GM18870 (cell line): Measurements from ENCODE around the gene MDFIC.

Experiments
- ATAC-seq: cut with Tn5 transposase; IDR thresholded peaks from one replicate; pipeline ENCODE4 v1.9.1; 2021; ENCODE audit warnings: moderate library complexity; ENCODE audit not compliant: unreplicated experiment

Gene MDFIC

GRCh38 chr7:114949231-114949630 is 27.3 kb downstream of the MDFIC start:
- ATAC-seq = no peak

GRCh38 chr7:114952296-114952695 is 30.4 kb downstream of the MDFIC start:
- ATAC-seq = no peak

DNA sequence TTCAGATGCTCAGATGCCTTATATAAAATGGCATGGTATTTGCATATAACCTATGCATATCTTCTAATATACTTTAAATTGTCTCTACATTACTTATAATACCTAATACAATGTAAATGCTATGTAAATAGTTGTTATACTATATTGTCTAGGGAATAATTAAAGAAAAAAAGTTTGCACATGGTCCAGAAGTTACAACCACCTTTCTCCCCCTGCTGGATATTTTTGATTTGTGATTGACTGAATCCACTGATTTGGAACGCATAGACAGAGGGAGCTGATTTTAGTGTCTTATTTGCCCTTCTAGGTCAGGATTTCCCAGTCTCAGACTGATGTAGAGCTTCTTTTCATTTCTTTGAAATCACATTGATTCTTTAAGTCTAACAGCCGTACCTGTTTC is 31.8 kb downstream of the MDFIC start:
- no peak for ATAC-seq

DNA sequence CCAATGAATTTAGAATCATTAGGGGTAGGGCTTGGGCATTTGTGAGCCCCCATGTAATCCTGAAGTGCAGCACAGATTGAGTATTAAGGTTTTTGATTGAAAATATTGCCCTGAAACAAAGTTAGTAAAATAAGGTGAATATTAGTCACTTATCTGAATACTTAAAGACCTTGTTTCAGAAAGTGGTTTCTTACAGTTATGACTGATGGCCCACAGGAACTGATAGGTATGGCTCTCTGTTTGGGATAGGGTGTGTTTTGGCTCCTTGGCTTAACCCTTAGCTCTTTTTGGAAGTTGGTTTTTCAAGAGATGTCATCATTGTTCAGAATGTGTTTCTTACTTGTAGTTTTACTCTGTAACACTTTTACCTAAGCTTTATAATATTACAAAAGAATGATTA is 34.8 kb downstream of the MDFIC start:
- peak; percentile 49 for ATAC-seq

DNA sequence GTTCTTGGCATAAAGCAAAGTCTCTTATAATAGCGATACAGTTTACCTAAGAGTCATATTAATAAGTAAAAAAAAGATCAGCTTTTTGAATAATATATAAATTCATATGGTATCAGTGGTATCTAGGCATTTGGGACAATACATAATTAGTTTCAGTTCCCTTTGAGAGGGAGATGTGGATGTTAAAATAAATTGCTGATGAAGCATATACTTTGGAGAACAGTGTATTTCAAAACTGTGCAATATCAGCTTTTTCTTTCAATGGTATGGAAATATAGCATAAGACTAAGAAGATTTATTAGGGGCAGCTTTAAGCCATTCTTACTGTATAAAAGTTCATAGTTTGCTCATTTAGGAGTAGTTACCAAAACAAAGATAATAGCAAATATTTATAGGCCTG is 35.5 kb downstream of the MDFIC start:
- no peak for ATAC-seq

DNA sequence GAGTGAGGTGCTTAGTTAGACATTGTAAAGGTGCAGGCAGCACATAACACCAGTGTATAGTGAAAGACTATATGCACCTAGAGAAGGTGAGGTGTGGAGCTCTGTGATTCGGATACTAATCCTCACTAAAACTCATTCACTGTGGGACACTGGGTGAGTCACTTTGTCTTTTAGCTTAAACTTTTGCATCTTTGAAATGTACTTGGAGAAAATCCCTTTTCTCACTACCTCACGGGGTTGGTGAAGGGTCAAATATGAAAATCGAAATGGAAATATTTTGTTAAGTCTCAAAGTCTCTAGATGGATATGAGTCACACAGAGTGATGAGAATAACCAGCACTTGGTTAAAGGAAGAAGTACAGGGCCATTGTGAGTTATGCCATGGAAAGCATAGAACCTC is 38.0 kb downstream of the MDFIC start:
- ATAC-seq = peak; percentile 86

GRCh38 chr7:114962441-114962840 is 40.5 kb downstream of the MDFIC start:
- no peak for ATAC-seq

DNA sequence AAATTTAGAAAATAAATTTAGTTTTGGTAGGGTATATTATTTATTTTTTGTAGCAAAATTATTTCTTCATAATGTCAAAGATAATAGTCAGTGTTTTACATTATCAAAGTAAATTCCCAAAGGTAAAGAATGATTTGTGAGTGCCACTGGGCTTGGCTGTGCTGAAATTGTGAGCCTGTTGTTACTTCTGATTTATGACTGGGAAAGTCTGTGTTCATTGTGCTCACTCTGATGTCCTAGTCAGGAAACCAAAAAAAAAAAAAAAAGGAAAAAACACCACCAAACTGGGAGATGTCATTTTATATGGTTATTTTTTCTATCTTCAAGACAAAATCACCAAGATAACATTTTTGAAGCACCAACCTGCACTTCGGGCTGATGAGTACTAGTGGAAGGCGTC is 44.3 kb downstream of the MDFIC start:
- ATAC-seq = no peak

GRCh38 chr7:114969096-114969495 is 47.2 kb downstream of the MDFIC start:
- ATAC-seq = no peak

DNA sequence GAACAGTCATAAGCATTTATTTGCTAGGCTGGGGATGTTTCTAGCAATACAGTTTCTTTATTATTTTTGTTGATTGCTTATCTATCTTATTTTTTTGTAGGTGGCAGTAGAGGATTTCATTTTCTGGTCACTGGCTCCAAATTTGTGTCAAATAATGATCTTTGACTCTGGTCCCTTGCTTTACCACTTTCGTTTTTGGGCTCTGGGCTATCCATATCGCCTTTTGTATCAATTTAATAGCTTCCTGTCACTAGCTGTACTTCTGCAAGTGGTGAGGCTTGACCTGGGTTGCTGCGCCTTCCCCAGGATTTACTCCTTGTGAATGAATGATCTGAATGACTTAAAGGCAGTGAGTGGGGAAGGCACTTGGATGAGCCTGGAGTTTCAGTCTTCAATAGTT is 48.4 kb downstream of the MDFIC start:
- no peak for ATAC-seq

DNA sequence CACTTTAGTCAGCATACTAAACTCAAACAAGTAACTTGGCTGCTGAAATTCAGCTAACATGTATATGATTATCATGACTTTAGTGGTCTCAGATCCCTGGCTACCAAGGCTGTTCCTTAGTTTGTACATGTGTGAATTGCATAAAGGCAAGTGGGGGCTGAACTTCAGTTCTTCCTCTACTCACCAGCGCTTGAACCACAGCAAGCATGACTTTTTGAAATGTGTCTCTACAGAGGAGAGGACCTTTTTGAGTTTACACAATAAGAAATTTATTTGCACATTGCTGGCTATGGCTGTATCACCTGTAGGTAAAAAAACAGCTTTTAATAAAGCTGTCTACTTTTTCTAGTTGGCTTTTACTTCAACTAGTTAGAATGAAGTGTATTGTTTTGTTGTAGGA is 48.8 kb downstream of the MDFIC start:
- ATAC-seq = no peak

GRCh38 chr7:114972567-114972966 is 50.7 kb downstream of the MDFIC start:
- no peak for ATAC-seq

DNA sequence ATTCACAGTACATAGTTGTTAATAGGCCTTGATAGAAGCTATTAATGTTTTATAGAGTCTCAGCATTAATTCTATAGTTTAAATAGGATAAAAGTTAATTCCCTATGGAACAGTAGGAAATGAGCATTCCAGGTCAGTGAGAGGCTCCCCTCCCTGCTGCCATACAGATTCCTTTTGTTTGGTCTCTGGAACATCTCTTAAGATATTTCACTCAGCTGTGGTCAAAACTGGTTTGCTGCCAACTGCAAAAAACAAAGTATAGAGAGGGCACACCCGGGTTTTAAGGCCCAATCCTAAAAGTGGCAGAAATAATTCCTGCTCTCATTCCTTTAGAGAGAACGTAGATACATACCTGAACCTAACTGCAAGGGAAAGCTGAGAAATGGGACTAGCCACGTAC is 51.3 kb downstream of the MDFIC start:
- no peak for ATAC-seq

DNA sequence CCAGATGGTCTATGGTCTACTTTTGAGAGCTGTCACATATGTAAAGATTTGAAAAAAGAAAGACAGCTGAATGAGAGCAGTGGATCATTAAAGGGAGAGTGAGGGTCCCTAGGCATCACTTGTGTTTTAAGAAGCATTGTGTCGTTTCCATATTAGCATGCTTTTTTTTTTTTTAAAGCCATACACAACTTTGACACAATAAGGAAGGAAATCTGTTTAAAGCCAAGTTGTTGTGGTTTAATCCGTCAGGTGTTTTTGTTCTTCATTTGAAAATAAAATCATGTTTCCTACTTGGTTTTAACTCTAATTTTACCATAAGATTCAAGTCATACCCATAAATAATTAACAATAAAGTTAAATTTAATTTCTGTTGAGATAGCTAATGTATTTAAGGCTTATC is 53.5 kb downstream of the MDFIC start:
- no peak for ATAC-seq

GRCh38 chr7:114976666-114977065 is 54.8 kb downstream of the MDFIC start:
- ATAC-seq = no peak

- no peak for ATAC-seq
Observed at GRCh38 chr7:114977277-114977676, 55.4 kb downstream of the MDFIC start.

DNA sequence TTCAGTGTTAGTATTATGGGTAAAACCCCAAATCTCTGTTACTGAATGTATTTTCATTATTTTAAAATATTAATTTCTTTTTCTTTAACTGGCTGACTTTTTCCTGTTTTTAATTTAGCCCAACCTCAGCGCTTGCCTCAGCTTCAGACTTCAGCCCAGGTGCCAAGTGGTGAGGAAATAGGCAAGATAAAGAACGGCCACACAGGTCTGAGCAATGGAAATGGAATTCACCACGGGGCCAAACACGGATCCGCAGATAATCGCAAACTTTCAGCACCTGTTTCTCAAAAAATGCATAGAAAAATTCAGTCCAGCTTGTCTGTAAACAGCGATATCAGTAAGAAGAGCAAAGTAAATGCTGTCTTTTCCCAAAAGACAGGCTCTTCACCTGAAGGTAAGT is 57.5 kb downstream of the MDFIC start:
- no peak for ATAC-seq

- no peak for ATAC-seq
Observed at GRCh38 chr7:114979803-114980507, 58.1 kb downstream of the MDFIC start.

- ATAC-seq = no peak
Observed at GRCh38 chr7:114981323-114981722, 59.4 kb downstream of the MDFIC start.

DNA sequence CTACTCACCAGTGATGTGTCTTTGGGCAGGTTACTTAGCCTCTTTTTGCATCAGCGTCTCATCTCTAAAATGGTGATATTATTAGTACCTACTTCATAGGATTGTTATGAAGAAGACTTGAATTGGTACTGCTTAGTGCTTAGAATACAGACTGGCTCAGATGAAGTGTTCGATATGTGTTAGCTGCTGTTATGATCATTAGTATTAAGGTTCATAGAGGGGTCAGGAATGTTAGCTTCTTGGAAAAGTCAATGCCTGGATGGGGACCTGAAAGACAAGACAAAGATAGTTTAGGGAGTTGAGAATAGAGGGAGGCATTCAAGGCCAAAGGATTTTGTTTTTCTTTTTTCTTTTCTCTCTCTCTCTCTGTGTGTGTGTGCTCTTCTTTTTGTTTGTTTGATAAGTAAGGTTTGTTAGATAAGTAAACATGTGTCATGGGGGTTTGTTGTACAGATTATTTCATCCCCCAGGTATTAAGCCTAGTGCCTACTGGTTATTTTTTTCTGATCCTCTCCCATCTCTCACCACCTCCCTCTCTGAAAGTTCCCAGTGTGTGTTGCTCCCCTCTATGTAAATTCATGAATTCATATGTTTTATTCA is 63.3 kb downstream of the MDFIC start:
- ATAC-seq = no peak

- no peak for ATAC-seq
Observed at GRCh38 chr7:114986190-114987180, 64.6 kb downstream of the MDFIC start.

- ATAC-seq = no peak
Observed at GRCh38 chr7:114988026-114988425, 66.1 kb downstream of the MDFIC start.
